ENCODE measurements around the gene KIF12. TPM values are rescaled to one million over a fixed set of nuclear protein-coding genes. Genes with fewer than 3 reads are reported as not detected.

The KIF12 gene
- total and polyA plus RNA-seq, 2 donors (not counting 3 experiments of a cell fraction or from before 2014, with no cell fraction given): 0.46 to 0.97 TPM

DNA sequence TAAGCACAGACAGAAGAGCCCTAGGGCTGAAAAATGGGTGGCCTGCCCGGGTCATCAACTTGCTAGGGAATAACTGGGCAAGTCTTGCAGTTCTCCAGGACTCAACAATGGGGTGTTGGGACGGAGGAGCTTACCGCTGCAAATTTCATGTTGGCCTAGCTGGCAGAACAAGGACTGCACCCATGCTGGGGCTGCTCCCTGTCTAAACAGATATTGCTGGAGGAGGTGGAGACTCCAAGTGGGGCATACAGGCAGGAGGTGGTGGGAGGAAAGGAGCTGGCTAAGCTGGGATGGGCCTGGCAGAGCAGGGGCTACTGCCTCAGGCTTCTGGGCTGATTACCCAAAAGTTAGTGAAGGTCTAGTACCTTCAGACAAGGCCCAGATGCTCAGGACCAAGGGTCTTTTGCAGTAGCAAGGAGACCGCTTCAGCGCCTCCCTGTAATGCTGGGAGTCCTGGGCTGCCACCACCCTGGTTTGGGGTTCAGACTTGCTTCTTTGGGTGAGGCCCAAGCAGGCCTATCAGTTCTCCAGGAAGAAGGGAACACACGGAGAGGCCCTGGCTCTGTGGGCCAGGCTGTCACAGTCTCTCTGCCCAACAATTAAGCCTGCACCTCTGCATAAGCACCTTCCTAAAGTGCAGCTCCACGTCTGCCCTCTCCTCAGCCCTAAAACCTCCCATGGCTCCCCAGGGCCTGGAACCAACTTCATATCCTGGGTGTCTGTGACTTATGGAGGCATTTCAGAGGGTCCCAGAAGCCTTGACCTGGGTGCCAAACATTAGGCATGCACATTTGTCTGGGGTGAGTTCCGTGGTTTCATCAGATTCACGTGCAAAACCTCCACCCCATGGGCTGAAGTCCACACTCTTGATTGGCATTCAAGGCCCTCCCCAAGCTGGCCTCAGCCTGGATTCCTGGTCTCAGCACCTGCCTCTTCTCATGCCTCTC is 24.2 kb upstream of the KIF12 start:
- peaks cover 22 to 23% of the 10 kb centered on the region in 2 experiments for H3K27me3 ChIP-seq (ENCODE audit: control insufficient read depth in 2 of 2, insufficient read depth in 2 of 2, low read length in 2 of 2)
- CTCF ChIA-PET: interaction anchor here (0.7 to 1.5 kb wide), 4 partner anchors 15 to 168 kb away, joined by 3 to 7 read pairs (median 4); partner anchors contain the start of gene COL27A1

More for the DNA sequence above, 24.2 kb upstream of the KIF12 start:
- intact Hi-C loops (cut with micrococcal nuclease): no loop called here
- POLR2A ChIA-PET: no interaction called here
- no peak overlapping the region for H3K27ac ChIP-seq (ENCODE audit: insufficient read depth, low read depth, low read length)
- H3K9me3 ChIP-seq (replicated peaks; ENCODE audit: control insufficient read depth, insufficient read depth, low read length): no peaks in the 10 kb centered on the region
- H2AFZ ChIP-seq (ENCODE audit: low read depth, low read length): no peak overlapping the region
- H3K9me1 ChIP-seq (replicated peaks; ENCODE audit: control insufficient read depth, extremely low read depth, insufficient read depth, low read length): no peaks in the 10 kb centered on the region
- no peaks in the 10 kb centered on the region for H3K79me2 ChIP-seq (ENCODE audit: control insufficient read depth, insufficient read depth, low read length)
- H3K9ac ChIP-seq (replicated peaks; ENCODE audit: extremely low read depth, insufficient read depth, low read length): no peak overlapping the region
- DNase-seq (ENCODE audit: low read depth, low spot score): no peak
- no peak overlapping the region for H3K4me3 ChIP-seq (replicated peaks in 1 of 3; ENCODE audit: insufficient read depth in 1 of 3, low read depth in 1 of 3, low read length in 3 of 3)
- no peak for FAIRE-seq
- H3K4me1 ChIP-seq (ENCODE audit: control insufficient read depth, extremely low read depth, insufficient read depth, low read length): no peaks in the 10 kb centered on the region
- no peaks in the 10 kb centered on the region for H3K36me3 ChIP-seq (ENCODE audit: control insufficient read depth in 2 of 2, extremely low read depth in 1 of 2, insufficient read depth in 2 of 2, low read length in 2 of 2)
- no TSS peak for BruUV-seq (replicated peaks)
- no peak overlapping the region for H3K4me2 ChIP-seq (ENCODE audit: insufficient read depth, low read length)
- H4K20me1 ChIP-seq (replicated peaks; ENCODE audit: control insufficient read depth, extremely low read depth, insufficient read depth, low read length): no peaks in the 10 kb centered on the region
- TF ChIP-seq, protein P1, sequence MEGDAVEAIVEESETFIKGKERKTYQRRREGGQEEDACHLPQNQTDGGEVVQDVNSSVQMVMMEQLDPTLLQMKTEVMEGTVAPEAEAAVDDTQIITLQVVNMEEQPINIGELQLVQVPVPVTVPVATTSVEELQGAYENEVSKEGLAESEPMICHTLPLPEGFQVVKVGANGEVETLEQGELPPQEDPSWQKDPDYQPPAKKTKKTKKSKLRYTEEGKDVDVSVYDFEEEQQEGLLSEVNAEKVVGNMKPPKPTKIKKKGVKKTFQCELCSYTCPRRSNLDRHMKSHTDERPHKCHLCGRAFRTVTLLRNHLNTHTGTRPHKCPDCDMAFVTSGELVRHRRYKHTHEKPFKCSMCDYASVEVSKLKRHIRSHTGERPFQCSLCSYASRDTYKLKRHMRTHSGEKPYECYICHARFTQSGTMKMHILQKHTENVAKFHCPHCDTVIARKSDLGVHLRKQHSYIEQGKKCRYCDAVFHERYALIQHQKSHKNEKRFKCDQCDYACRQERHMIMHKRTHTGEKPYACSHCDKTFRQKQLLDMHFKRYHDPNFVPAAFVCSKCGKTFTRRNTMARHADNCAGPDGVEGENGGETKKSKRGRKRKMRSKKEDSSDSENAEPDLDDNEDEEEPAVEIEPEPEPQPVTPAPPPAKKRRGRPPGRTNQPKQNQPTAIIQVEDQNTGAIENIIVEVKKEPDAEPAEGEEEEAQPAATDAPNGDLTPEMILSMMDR (IDR thresholded peaks at IDR 0.05; ENCODE audit: extremely low read depth in 1 of 2, insufficient read depth in 1 of 2, low read depth in 1 of 2, low read length in 2 of 2): no peak
- TF ChIP-seq JUN (IDR thresholded peaks at IDR 0.05; ENCODE audit: borderline replicate concordance, insufficient read depth, insufficient read length, low read depth): no peak
- TF ChIP-seq FOS (IDR thresholded peaks at IDR 0.05; ENCODE audit: borderline replicate concordance, insufficient read depth, low read length): no peak
- TF ChIP-seq, protein P2, sequence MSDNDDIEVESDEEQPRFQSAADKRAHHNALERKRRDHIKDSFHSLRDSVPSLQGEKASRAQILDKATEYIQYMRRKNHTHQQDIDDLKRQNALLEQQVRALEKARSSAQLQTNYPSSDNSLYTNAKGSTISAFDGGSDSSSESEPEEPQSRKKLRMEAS (IDR thresholded peaks at IDR 0.05; ENCODE audit: insufficient read depth, insufficient read length): no peak
- TF ChIP-seq POLR2AphosphoS5 (IDR thresholded peaks at IDR 0.05; ENCODE audit: insufficient read depth, low read depth, low read length): no peak
- no peak for TF ChIP-seq POLR2A (IDR thresholded peaks at IDR 0.05; ENCODE audit: low read depth, low read length)
- no peak for TF ChIP-seq GATA2 (IDR thresholded peaks at IDR 0.05; ENCODE audit: insufficient read depth, insufficient read length, low read depth, low read length)
- TF ChIP-seq EZH2 (IDR thresholded peaks at IDR 0.05; ENCODE audit: borderline replicate concordance, low read depth, low read length, severe bottlenecking): no peak
- no peak for TF ChIP-seq MYC (IDR thresholded peaks at IDR 0.05; ENCODE audit: low read depth, low read length)
- dilution Hi-C loops (cut with MboI; ENCODE audit: extremely low pct_ligation_motif_present, low sequenced_read_pairs): no loop called here
